ENCODE measurements around the gene AMOTL1.

DNA sequence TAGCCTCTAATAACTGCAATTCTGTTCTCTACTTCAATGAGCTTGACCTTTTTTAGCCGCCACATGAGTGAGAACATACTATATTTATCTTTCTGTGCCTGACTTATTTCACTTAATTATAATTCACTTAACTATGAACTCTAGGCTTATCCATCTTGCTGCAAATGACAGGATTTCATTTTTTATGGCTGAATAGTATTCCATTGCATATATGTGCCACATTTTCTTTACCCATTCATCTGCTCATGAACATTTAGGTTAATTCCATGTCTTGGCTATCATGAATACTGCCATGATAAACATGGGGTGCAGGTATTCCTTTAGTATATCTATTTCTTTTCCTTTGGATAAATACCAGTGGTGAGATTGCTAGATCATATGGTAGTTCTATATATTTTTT lies 120.0 kb downstream of the AMOTL1 start:
- no peak for TF ChIP-seq EZH2phosphoT487 (IDR thresholded peaks at IDR 0.05; ENCODE audit: borderline replicate concordance, low read length)
- TF ChIP-seq, protein P1, sequence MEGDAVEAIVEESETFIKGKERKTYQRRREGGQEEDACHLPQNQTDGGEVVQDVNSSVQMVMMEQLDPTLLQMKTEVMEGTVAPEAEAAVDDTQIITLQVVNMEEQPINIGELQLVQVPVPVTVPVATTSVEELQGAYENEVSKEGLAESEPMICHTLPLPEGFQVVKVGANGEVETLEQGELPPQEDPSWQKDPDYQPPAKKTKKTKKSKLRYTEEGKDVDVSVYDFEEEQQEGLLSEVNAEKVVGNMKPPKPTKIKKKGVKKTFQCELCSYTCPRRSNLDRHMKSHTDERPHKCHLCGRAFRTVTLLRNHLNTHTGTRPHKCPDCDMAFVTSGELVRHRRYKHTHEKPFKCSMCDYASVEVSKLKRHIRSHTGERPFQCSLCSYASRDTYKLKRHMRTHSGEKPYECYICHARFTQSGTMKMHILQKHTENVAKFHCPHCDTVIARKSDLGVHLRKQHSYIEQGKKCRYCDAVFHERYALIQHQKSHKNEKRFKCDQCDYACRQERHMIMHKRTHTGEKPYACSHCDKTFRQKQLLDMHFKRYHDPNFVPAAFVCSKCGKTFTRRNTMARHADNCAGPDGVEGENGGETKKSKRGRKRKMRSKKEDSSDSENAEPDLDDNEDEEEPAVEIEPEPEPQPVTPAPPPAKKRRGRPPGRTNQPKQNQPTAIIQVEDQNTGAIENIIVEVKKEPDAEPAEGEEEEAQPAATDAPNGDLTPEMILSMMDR (IDR thresholded peaks at IDR 0.05; ENCODE audit: low read depth, low read length, poor library complexity, severe bottlenecking): no peak

All from DOHH2 (cell line).